GM10266 (cell line): ENCODE results near the gene FAM221A.

ENCODE experiments used
- DNase-seq: peaks from one replicate; pipeline ENCODE4 v3.0.0; 2012; ENCODE audit errors: extremely low spot score
- CTCF ChIP-seq: IDR thresholded peaks from 2 replicates; pipeline ENCODE4 v1.5.1; 2012; ENCODE audit warnings: mild to moderate bottlenecking, low read depth; ENCODE audit not compliant: control insufficient read depth, insufficient read depth; ENCODE audit errors: missing control alignments

Gene FAM221A

DNA sequence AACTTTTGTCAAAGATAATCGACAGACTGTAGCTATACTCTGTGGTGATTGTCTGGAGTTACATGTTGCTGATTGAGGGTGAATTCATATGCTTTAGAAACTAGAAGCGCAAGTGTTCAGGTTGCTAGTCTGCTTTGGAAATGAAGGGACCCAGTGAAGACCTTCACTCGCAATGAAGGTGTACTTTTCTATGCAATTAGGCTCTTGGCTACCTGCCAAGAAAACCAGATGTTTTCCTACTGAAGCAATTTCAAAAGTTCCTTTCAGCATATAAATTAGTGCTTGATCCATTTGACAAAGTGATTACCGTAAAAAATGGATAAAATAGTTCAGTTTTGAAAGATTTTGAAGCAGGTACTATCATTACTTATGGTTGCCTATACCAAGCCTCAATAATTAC is 20.0 kb downstream of the FAM221A start:
- no peak for DNase-seq
- no peak for TF ChIP-seq CTCF

DNA sequence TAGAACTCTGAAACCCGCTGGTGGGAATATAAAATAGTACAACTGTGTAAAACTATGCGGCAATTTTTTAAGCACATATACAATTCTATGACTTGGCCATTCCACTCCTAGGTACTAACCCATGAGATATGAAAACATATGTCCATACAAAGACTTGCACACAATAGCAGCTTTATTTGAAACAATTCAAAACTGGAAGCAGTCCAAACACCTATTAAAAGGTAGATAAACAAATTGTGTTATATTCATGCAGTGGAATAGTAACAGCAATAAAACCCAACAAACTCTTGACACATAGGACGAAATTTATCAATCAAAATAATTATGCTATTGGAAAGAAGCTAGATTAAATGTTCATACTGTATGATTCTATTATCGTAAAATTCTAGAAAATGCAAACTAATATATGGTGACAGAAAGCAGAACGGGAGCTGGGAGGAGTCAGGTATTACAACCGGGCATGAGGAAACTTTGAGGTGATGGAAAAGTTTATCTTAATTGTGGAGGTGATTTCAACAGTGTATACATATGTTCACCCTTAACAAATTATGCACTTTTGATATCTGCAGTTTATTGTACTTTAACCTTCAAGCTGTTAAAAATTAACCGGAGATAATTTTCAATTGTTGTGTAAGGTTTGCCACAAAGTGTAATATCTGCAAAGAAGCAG is 29.2 kb downstream of the FAM221A start:
- DNase-seq, result no peak
- no peak for TF ChIP-seq CTCF

- no peak for TF ChIP-seq CTCF
Observed at GRCh38 chr7:23710000-23710399, 30.0 kb downstream of the FAM221A start, which contains the start of gene STK31. STK31 (plus strand) TSS chr7:23710219; CDS start chr7:23710286, 67 bp downstream.

GRCh38 chr7:23712368-23713284 is 32.6 kb downstream of the FAM221A start:
- DNase-seq, result peak; percentile 69
- TF ChIP-seq CTCF, result peak; percentile 23

More at GRCh38 chr7:23710000-23710399, 30.0 kb downstream of the FAM221A start, which contains the start of gene STK31:
- DNase-seq, result no peak

DNA sequence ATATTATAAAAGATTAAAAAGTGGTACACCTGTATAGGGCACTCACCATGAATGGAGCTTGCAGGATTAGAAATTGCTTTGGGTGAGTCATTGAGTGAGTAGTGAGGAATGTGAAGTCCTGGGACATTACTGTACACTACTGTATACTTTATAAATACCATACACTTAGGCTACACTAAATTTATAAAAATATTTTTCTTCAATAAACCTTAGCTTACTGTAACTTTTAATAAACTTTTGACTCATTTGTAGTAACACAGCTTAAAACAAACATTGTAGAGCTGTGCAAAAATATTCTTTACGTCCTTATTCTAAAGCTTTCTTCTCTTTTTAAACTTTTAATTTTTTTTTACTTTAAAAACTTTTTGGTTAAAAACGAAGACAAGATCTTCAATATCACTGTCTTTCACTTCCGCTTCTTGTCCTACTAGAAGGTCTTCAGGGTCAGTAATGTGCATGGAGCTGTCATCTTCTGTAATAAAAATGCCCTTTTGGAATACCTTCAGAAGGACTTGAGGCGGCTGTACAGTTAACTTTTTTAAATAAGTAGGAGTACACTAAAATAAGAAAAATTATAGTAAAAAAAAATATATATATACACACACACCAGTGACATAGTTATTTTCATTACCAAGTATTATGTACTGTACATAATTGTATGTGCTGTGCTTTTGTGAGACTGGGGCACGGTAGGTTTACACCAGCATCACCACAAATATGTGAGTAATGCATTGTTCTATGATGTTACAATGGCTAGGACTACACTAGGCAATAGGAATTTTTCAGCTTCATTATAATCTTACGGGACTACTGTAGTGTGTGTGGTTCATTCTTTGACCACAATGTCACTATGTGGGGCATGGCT is 33.5 kb downstream of the FAM221A start:
- TF ChIP-seq CTCF, result no peak
- no peak for DNase-seq

DNA sequence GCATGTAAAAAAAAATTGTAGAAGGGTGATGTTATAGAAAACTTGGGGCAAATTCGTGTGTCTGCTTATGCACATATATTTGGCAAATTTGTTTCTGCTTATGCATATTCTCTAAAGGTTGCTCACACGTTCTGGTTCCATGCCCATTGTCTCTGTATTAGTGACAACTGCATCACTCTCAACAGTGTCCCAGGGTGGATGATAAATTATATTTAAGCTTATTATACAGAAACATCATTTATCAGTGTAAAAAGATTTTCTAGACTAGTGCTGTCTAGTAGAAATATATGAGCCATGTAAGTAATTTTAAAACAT is 34.1 kb downstream of the FAM221A start:
- TF ChIP-seq CTCF, result no peak
- no peak for DNase-seq
